GM23248 (cell line): ENCODE data around the gene DAPK1.

ENCODE experiments used
- EZH2 ChIP-seq: fragments of 200-600 bp; sonication (generic); IDR thresholded peaks from 2 replicates; pipeline ENCODE4 v1.6.1; 2018; ENCODE audit warnings: antibody characterized with exemption, mild to moderate bottlenecking; ENCODE audit not compliant: insufficient read depth, poor library complexity, severe bottlenecking
- EZH2phosphoT487 ChIP-seq: fragments of 200-600 bp; sonication (generic); IDR thresholded peaks from 2 replicates; pipeline ENCODE4 v1.6.1; 2018; ENCODE audit warnings: antibody characterized with exemption, moderate library complexity, mild to moderate bottlenecking, low read depth; ENCODE audit not compliant: insufficient read depth

DNA sequence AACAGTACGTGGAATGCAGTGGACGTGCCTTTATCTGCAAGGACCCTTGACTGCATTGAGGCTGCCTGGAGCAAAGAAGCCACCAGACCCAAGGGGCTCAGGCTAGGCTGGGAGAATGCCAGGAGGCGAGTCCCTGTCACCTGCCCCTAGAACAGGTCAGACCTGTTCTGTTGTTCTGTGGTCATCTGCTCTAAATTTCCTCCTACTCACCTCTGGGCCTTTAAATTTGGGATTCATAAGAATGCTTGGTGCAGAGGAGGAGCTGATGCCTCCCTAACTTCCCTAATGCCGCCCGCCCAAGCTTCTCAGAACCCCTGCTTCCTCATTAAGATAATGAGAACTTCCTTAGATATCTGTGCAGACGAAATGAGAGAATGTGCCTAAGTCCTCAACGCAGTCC, 32.0 kb downstream of the DAPK1 start:
- no peak for TF ChIP-seq EZH2
- TF ChIP-seq EZH2phosphoT487 = no peak
